GM21381 (cell line): ENCODE measurements around the gene NRXN2.
"Not testable (repeated sequence)": the region's sequence is repeated elsewhere in the genome, so short reads cannot be mapped to it uniquely, and the experiment has no call there.

Experiments
- ATAC-seq: cut with Tn5 transposase; IDR thresholded peaks from one replicate; pipeline ENCODE4 v1.9.1; 2021; ENCODE audit warnings: mild to moderate bottlenecking, moderate library complexity; ENCODE audit not compliant: unreplicated experiment

Gene NRXN2

DNA sequence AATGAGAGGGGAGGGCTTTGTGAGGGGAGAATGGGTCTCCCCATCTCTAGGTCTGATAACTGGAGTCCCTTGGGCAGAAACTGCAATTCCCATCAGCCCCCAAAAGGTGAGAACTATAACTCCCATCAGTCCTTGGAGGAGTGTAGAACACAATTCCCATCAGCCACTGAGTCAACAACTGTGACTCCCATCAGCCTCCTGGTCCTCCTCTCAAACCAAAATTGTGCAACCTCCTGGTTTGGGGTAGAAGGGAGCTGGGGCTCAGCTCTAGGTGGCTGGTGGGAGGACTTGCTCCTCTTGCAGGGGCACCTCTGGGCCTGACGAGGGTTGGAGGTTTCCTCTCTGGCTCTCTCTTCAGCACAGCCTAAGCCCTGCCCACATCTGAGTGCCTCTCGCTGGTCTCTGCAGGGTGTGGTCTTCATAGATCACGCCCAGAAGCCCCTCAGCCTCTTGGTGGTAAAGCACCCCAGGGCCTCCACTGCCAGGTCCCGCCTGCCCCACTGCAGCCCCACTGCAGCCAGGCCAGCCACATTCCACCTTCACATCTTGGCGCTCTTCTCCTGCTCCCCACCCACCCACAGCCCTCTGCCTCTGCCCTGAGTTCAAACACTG is 113.5 kb downstream of the NRXN2 start:
- no peak for ATAC-seq

DNA sequence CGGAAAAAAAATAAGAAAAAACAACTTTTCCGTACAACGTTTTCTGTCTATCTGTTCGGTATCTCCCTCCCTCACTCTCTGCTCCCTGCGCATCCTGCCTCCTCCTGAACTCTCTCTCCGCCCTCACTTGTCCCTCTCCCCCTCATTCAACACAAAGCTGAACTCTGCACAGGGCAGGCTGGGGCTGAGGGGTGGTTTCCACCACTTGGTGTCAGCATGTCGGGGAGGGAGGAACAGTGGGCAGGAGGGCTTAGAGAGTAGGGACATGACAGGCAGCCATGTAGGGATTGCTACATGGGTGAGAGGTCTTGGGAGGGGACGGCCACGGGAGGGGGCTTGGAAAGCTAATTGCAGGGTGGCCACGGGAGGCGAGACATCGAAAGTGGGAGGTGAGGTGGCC is 114.4 kb downstream of the NRXN2 start:
- ATAC-seq = no peak

DNA sequence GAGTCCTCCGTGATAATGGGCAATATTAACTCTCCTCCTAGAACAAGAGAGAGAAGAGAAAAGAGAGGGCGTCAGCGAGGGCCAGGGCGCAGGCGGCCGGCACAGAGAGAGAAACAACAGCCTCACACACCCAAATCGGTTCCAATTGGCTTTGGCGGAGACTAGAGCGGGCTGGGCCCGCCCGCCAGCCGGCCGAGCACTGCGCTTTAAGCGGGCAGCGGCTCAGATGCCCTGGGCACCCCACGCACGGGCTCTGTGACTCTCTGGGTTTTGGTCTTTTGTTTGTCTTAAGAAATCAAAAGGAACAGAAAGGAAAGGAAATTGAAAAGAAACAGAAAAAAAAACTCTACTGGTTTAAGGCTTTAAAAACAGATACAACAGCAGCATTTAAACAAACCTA is 115.0 kb downstream of the NRXN2 start:
- ATAC-seq = no peak

DNA sequence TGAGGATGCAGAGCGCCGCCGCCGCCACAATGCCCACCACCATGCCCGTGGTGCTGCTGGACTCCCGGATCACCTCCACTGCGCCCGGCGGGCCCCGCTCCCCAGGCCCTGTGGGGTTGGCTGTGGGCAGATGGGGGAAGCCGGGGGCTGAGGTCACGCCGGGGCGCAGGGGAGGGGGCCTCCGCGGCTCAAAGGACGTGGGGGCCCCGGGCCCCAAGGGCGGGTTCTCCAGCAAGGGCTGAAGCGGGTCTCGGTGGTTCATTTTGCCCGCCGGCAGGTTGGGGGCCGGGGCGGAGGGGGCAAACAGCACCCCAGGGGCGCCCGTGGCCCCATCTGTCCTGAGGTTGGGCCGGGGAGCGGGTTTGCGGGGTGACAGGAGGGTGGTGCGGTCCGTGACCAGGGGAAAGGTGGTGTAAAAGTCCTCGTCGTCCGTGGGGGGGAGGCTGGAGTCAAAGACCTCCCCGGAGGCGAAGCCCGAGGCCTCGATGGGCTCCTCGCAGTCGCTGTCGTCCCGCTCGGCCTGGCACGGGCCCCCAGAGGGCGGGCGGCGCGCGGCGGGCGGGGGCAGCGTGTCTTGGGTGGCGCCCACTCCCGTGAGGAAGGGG is 115.5 kb downstream of the NRXN2 start:
- no peak for ATAC-seq

DNA sequence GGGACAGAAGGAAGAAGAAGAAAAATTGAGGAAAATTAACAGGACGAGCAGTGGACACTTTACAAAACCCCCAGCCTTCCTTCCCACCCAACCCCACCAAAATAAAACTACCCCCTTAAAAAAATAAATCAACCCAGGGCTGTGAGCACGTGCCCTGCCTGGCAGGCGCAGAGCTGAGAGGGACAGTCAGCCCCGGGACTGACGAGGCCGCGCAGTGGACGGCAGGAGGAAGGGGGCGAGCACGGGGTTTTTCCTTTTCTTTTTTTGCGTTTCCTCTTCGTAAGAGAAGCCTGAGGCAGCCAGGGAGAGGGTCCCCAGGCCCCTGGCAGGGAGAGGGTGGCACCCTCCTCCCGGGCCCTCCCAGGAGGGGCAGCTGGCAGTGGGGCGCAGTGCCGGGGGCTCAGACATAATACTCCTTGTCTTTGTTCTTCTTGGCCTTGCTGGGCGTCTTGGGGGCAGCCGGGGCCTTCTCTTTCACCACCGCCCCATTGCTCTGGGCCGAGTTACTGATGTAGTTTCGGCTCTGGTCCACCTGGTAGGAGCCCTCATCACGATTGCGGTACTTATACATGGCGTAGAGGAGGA is 116.1 kb downstream of the NRXN2 start:
- ATAC-seq = no peak

DNA sequence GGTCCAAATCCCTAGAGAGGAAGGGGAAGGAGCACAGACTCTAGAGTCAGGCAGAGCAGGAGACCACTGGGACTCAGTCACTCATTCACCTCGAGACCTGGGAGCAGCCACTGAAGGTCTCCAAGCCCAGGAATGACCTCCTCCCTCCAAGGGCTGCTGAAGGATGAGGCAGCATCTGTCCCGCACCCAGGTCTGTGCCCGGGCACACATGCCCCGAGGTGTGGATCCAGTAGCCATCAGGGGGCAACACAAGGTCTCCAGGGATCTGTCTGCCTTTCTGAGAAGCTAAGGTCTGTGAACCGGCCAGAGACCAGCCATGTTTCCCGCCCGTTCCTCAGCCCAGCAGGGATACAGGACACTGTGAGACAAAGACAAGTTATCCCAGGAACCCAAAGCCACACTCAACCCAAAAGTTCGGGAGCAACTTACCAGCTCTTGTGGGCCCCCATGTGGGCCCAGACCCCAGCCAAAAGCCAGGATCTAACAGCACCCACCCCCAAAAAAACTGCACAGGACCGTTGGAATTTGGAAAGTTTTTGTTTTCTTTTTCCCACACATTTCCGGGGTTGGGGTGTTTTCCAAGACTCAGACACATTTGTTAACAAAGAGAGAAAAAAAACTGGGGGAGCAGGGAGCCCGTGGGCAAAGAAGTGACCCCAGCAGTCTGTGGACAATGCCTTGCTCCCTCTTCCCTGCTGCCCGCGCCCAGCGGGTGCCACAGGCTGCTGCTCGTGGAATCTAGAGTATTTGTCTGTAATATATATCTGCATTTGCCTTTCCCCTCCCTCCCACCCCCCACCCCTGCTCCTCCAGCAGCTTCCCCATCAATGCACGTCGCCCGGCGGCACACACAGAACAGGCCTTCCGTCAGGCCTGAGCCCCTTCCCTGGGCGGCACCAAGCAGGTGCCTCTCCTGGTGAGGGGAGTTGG is 117.1 kb downstream of the NRXN2 start:
- ATAC-seq = no peak

DNA sequence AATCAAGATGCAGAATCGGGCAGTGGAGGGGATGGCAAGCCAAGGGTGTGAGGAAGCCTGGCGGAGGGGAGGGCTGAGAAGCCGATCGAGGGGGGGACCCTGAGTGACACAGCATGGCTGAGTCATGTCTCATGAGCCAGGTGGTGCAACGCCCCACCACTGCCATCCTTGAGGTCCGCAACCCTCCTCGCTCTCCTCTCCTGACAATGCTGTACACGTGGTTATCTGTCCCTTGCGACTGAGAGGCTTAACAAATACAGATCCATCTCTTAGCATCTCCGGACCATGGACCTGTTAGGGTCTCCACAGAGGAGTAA is 117.8 kb downstream of the NRXN2 start:
- no peak for ATAC-seq

DNA sequence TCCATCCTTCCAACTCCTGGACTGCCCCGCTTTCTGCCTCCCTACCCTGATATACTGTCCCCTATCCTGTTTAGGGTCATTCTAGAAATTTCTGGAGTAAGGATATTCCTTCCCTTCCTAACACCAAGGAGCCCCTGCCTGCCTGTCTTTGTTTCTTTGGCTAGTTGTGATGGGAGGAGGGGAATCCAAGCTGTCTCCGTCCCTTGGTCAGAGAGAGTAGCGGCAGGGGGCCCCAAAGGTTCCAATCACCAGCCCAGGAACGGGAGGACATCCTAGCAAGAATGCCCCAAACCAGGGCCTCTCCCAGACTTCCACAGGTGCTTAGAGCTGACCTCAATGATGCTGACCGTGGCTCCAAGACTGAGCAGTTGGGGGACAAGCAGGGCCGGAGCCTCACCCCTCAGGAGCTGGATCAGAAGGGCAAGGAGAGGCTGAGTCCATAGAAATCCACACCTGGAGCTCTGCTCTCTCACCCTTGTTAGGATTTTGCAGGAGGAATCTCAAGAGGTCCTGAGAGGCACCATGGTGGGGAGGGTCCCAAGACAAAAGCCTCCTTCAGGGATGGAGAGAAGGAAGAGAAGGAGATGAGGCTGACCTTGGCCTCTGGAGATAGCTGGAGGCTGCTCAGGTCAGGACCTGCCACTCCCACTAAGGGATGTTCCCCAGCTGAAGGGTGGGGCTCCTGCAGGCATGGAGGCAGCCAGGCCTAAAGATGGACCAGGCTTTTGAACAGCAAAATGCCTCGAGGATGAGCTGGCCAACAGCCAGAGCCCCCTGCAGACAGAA is 118.3 kb downstream of the NRXN2 start:
- ATAC-seq = no peak

DNA sequence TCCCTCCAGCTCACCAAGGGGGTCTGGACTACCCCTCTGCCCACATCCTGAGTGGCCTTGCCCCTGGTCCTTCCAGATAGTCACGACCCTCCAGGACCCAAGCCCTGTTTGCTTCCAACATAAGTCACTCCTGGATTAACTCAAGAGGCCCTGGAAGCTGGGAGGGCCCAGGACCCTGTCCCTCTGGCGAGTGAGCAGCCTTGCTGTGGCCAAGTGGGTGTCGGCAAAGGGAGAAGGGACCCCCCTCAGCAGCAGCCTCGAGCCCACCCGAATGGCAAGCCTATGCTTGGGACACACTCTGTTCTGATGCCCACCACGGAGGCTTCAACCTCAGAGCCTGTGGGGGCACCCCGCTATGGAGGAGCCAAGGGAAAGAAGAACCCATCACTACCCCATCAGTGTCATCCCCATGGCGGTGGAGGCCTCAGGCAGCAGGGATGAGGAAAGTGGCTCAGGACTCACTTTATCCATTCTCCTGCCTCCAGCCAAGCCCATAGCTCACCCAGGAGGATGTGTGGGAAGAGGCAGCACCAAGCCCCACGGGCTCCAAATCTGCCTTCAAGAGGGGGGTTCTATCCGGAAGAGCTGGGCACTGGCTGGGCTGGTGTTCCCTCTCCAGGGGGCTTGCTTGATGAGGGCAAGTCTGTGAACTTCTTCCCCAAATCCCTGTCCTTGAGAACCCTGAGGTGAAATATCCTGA is 119.4 kb downstream of the NRXN2 start:
- no peak for ATAC-seq

DNA sequence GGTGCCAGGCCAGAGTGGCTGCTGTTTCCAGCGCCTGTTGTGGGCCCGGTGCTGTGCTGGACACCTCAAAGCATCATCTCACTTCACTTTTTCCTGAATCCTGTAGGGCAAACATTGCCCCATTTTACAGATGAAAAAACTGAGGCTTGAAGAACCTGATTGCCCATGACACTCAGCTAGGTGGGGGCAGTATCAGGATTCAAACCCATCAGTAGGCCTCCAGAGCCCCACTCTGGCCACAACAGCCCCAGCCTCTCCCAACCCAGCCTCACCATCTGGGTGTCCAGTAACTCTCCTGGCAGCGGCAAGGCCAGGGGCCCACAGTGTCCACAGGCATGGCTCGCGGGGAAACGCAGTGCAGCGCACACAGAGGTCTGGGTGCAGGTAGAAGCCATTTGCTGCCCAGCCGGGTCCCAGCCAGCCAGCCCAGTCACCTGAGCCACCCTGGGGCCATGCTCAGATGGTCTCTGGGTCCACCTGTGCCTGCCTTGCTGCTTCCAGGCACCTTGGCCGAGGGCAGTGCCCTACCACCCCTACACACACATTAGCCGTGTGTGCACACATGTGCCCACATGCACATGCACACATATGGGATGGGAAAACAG is 120.4 kb downstream of the NRXN2 start:
- ATAC-seq = no peak

DNA sequence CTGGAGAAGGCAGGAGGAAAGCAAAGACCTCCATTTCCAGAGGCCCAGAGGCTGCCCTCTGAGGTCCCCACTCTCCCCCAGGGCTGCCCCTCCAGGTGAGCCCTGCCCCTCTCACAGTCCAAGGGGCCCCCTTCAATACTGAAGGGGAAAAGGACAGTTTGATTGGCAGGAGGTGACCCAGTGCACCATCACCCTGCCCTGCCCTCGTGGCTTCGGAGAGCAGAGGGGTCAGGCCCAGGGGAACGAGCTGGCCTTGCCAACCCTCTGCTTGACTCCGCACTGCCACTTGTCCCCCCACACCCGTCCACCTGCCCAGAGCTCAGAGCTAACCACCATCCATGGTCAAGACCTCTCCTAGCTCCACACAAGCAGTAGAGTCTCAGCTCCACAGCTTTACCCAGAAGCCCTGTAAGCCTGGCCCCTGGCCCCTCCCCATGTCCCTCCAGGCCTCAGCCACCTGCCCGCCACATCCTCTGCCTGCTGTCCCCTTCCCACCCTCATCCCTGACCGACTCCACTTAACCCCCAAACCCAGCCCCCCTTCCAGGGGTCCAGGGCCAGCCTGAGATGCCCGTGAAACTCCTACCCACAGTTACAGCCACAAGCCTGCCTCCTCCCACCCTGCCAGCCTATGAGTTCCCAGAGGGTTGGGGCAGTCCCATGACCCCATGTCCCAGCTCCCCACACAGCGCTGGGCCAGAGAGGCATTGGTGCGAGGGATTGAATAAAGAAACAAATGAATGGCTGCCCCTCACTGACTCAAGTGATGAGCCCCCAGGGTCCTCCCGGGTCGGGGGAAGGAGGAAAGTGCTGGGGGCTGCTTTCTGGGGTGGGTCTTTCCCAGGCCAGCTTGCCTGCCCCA is 121.2 kb downstream of the NRXN2 start:
- ATAC-seq = no peak

DNA sequence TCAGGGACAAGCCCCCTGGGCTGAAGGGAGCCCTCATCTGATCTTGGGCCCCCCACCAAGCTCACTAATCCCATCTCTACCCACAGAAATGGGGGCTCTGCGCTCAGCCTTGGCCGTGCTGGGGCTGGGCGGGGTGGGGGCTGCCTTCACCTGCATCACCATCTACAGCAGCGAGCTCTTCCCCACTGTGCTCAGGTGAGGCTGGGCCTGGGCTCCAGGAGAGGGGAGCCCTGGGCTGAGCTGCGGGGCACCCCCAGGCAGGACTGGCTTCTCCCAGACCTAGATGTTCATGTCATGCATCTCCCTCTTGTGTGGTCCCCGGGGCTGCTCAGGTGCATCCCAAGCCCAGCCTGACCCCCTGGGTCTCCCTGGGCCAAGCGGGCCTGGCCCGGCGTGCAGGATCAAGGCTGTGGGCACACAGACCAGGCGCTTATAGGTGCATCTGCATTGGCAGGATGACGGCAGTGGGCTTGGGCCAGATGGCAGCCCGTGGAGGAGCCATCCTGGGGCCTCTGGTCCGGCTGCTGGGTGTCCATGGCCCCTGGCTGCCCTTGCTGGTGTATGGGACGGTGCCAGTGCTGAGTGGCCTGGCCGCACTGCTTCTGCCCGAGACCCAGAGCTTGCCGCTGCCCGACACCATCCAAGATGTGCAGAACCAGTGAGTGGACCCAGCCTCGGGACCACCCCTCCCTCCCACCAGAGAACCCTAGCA is 122.6 kb downstream of the NRXN2 start:
- ATAC-seq = no peak

DNA sequence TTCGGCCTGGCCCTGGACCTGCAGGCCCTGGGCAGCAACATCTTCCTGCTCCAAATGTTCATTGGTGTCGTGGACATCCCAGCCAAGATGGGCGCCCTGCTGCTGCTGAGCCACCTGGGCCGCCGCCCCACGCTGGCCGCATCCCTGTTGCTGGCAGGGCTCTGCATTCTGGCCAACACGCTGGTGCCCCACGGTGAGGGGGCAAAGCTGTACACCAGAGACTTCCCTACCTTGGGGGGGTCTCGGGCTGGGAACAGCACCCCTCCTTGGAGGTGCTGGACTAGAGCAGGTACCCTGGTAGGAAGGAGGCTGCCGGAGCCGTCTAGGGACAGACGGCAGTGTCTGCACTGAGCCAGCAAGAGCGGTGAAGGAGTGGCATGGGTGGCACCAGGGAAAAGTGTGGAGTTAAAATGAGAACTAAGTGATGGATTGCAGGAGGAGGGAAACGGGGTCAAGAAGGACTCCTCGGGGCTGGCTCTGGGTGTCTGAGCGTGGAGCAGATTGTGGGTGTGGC is 123.2 kb downstream of the NRXN2 start:
- ATAC-seq = no peak

DNA sequence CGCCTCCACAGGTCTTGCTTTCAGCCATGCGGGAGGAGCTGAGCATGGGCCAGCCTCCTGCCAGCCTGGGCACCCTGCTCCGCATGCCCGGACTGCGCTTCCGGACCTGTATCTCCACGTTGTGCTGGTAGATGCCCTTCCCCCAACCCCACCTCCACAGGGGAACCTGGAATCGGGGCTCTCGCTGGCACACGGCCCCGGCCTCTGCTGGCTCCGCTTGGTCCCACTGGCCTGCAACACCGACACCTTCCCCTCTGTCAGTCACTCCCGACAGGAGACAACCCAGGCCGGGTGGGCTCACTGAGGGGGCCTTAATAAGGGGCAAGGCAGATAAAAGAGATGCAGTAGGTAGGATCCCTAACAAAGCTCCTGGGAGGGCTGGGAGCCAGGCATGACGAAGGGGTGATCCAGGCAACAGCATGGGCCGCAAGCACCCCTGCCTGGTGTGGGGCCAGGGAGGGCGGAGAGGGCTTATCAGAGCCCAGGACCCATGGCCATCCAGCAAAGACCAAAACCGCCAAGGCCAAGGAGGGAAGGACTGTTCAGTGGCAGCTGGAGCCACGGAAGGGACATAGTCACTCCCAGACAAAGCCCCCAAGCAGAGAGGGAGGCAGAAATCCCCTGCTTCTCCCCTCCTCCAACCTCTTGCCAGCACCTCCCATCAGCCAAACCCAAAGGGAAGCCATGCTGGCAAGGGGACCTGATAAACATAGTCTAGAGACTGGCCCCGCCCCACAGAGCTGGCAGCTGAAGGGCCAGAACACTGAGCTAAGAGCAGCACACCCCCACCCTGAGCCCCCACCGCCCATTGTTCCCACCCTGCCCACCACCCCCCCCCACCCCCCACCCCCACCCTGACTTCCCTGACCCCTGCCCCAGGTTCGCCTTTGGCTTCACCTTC is 124.0 kb downstream of the NRXN2 start:
- no peak for ATAC-seq

DNA sequence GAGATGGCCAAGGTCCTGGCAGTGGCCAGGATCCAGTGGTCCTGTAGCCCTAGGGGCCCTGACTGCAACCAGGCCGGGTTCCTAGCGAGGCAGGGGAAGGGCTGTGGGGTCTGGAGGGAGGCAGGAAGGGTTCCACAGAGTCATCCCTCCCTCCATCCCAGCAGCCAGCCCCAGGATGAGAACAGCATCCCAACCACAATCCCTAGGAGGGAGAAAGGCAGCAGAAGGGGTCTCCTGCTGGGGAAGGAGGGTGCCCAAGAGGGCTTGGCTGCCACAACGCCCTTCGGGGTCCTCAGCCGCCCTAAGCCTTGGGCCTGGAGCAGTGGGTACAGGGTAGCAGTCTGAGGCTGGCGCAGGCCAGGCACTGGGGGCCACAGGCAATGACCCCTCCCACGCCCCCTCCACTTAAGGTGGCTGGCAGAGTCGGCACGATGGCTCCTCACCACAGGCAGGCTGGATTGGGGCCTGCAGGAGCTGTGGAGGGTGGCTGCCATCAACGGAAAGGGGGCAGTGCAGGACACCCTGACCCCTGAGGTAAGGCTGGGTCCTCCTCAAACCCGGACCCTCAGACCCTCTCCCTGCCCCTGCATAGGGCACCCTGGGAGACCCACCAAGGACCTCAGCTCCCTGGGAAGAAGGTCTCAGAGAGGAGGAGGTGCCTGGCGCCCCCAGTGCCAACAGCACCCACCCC is 124.7 kb downstream of the NRXN2 start:
- ATAC-seq = no peak

DNA sequence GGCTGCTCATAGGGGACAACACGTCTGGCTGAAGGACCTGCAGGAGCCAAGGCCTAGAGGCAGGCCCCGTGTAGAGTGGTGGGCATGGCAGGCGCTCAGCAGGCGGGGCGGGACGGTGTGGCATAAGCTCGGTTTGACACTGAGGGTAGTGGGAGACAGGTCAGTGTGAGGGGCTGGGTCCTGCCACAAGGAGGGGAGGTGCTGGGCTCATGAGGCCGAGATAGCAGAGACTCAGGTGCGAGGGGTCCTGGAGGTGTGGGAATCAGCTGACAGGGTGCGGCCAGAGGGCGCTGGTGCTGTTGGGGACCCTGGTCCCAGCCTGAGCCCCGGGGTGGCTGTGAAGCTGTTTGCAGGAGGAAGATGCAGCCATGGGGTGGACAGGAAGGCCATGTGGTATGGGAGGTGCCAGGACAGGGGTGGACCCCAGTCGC is 125.3 kb downstream of the NRXN2 start:
- no peak for ATAC-seq

DNA sequence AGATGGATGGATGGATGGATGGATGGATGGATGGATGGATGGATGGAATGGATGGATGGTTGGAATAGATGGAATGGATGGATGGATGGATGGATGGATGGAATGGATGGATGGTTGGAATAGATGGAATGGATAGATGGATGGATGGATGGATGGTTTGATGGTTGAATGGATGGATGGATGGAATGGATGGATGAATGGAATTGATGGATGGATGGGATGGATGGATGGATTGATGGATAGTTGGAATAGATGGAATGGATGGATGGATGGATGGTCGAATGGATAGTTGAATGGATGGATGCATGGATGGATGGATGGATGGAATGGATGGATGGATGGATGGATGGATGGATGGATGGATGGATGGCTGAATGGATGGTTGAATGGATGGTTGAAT is 127.1 kb downstream of the NRXN2 start:
- ATAC-seq = not testable (repeated sequence)
